Stimulated activated CD4-positive, alpha-beta T cell treated with anti-CD3 and anti-CD28 coated beads, Interleukin-15, amount 100 ng/mL, for 48 hours (primary cell): Measurements from ENCODE around the gene PPP1R7.

Experiments used
- DNase-seq, 2 donors: peaks; one replicate each; pipeline ENCODE4 v3.0.0-alpha.2; 2020; ENCODE audit warnings: low read depth in 2 of 2

The PPP1R7 gene

DNA sequence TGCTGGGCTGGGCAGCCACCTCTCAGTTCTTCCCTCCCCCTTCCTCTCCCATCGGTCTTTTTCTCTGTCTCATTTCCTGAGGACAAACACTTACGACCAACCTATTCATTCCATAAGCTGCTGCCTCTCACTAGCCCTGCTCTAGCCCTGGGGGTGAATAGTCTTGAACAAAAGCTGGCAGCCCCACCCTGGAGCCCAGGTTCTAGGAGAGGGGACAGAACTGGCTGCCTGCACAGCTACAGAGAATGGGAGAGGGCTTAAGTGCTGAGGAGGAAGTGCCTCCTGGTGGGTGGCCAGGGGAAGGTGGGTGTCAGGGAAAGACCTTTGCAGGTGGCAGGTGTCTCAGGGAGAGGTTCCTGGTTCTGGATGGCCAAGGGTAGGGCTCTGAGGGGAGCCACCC is 61.0 kb downstream of the PPP1R7 start:
- no peak for DNase-seq

DNA sequence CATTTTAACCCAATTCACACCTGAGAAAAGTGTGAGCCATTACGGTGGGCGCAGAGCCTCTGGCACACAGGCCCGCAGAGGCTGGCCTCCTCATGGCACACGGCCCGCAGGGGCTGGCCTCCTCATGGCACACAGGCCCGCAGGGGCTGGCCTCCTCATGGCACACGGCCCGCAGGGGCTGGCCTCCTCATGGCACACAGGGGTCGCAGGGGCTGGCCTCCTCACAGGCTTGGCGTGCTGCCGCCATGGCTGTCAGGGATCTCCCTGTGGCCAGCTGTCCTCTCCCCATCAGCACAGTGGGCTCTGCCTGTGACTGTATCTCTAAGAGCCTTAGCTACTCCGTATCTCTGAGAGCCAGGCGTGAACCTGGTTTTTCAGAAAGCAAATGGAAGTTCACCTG is 62.8 kb downstream of the PPP1R7 start:
- DNase-seq: no peak

GRCh38 chr2:241213567-241213966 is 63.3 kb downstream of the PPP1R7 start:
- DNase-seq: no peak

DNA sequence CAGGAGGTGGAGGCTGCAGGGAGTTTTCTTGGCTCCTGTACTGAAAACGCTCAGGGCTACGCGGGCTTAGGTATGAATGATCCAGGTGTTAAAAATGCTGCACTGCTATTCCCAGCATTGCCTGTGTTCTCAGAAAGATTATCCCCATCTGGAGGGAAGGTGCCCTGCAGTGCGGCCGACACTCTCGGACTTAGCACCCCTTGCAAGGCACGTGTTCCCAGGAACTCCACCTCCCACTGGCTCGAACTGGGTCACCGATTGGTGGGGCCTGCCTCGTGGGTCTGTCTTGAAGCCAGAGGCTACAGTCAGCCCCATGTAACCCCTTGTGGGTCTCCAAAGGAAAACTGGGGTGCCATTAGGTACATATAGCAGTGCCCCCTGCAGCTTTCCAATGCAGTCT is 63.9 kb downstream of the PPP1R7 start:
- DNase-seq: no peak

GRCh38 chr2:241214766-241215165 is 64.5 kb downstream of the PPP1R7 start:
- no peak for DNase-seq

DNA sequence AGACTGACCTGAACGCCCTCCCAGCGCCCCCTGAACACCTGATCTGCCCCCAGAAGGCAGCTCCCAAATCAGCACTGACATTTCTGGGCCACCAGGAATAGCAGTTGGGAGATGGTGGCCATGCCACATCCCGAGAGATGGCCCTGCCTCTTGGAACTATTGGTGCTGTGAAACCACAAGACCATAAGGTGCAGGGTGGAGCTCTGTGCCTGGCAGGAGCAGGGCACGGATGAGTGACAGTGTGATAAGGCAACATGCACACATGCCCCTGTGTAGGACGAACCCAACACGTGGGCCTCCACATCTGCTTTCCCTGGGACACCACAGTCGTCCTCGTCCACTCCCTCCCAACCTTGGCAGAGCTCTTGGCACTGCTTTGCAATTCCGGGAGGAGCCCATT is 65.2 kb downstream of the PPP1R7 start:
- DNase-seq: no peak

DNA sequence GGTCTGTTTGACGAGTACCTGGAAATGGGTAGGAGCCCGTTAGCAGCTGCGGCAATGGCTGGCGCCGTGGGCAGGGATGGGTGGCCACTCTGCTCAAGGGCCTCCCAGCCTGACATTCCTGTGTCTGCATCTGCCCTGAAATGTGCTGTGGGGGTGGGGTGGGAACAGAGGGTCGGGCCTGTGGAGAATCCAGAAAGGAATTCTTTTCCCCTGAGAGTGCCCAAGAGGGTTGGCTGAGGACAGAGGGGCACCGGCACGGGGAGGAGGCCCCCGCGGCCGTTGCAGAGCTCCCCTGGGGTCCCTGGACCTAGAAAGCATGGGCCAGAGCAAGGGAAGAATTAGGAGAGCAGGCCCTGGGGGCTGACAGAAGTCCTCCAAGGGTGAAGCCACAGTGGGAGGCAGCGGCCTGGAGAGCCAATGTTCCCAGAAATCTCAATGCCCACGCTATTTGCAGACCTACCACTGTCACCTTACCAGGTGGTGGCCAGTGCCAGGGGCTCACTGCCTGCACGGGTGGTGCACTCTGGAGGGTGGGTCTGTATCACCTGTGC is 66.0 kb downstream of the PPP1R7 start:
- DNase-seq: no peak

- DNase-seq: no peak
Observed at GRCh38 chr2:241217320-241218031, 67.2 kb downstream of the PPP1R7 start.

DNA sequence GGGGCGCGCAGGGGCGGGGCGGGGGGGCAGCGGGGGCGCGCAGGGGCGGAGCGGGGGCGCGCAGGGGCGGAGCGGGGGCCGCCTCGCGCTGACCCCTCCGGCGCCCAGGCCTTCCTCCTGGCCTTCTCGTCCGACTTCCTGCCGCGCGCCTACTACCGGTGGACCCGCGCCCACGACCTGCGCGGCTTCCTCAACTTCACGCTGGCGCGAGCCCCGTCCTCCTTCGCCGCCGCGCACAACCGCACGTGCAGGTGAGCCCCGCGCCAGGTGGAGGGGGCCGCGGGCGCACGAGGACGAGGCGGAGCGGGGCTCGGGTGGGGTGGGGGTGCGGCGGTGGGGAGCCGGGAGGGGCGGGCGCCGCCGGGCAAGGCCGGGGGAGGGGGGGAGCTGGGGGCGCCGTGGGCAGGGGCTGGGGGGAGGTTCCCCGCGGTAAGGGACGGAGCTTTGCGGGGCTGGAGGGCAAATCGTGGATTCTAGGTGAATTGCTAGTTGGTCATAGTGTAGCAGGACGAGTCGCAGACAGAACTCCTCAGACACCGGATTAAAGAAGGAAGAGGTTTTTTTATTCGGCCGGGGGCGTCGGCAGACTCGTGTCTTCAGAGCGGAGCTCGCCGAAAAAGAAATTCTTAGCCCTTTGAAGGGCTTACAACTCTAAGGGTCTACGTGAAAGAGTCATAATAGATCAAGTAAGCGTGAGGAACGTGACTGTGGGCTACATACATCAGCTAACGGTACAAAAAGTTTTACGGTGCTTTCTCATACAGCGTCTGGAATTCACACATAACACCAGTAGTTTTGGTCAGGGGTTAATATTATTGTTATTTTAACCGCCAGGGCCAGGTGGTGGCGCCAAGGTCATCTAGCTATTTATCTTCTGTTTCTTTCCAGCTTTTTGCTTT is 68.1 kb downstream of the PPP1R7 start:
- DNase-seq: peak in 1 of 2 donors; percentile 18

DNA sequence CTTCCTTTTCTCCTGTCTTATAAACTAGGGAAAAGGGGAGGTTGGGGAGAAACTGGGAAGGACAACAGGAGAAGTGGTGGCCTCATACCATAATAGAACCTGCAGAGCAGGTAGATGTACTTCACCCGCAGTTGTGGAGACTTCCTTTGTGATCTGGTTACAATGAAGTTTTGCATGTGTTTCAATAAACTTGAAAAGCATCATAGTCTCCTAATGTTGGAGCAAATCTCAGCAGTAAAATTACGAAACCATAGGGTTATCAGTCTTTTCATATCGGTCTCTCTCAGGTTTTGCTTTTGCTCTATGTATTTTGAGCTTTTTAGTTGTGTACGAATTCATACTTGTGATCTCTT is 68.7 kb downstream of the PPP1R7 start:
- DNase-seq: no peak

- DNase-seq: no peak
Observed at GRCh38 chr2:241219856-241220356, 69.6 kb downstream of the PPP1R7 start.

GRCh38 chr2:241223211-241224017 is 73.1 kb downstream of the PPP1R7 start:
- no peak for DNase-seq

GRCh38 chr2:241224018-241224850 is 74.0 kb downstream of the PPP1R7 start:
- DNase-seq: no peak

DNA sequence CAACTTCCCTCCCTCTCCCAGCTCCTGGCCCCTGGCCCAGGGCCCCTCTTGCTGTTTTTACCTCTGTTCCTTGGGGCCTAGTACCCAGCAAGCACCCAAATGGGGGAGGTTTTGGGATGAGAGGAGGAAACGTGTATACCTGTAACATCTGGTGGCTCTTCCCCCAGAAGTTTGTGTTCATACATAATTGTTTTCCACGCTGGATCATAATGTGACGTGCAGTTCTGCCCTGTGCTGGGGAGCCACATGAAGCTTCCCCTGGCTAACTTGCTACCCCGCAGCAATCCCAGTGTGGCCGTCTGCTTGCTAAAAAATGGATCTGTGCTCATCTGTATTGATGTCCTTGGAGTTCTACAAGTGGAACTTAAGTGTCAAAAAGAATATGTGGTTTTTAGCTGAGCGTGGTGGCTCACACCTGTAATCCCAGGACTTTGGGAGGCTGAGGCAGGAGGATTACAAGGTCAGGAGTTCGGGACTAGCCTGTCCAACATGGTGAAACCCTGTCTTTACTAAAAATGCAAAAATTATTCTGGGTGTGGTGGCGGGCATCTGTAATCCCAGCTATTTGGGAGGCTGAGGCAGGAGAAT is 74.7 kb downstream of the PPP1R7 start:
- DNase-seq: no peak

GRCh38 chr2:241225545-241225944 is 75.3 kb downstream of the PPP1R7 start:
- no peak for DNase-seq

DNA sequence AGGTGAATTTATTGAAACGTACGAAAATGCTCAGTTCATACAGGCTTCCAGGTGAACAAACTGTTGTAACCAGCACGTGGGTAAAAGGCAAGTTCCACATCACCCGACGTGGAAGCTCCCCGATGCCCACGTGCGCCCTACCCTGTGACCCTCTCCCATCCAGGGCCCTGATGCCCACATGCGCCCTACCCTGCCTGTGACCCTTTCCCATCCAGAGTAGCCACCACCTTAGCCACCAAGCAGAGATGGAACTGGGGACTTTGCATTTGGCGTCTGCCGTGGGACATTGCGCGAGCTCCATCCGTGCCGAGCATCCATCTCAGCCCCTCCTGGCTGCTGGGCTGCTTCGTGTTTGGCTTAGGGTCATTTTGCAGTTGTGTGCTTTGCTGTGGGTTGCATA is 75.7 kb downstream of the PPP1R7 start:
- DNase-seq: no peak

DNA sequence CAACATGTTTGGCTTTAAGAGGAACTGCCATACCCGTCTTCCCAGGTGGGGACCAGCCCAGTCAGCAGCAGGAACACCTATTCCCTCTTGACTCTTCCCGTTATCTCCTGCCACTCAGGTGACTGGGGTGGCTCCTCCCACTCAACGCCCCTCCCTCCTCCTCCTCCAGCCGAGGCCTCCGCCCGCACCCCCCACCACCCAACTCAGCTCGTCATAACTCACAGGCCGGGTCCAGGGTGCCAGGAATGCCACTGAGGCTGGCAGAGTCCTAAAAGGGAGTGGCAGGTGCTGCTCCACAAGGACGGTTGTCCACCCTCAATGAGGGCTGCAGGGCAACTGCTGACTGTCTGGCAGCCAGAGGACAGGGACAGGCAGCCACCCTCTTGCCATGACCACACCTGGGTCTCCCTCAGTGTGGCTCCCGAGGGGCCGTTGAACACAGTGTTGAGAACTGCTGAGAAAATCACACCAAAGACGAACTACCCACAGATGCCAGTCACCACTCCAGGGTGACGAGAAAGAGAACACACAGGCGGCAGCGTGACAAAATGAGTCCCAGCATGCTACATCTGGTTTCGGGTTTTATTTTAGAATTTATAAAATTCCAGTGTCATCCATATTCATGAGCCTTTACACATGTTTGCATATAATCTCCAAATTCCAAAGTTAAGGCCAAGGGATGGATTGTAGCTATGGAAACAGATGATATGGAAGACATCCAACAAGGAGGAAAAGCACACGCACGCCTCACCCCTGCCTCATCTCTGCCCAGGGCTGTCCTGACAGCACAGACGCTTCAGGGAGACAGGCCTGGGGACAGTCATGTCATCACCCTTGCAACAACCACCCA is 76.7 kb downstream of the PPP1R7 start:
- DNase-seq: no peak

- no peak for DNase-seq
Observed at GRCh38 chr2:241227594-241227993, 77.3 kb downstream of the PPP1R7 start.

- DNase-seq: no peak
Observed at GRCh38 chr2:241228081-241228859, 78.0 kb downstream of the PPP1R7 start.
